NT2/D1 (cell line): Measurements from ENCODE around the gene BAZ2B.

ENCODE experiments used
- SUZ12 ChIP-seq: IDR thresholded peaks from 2 replicates; pipeline ENCODE4 v1.6.1; 2011; ENCODE audit not compliant: insufficient read length, insufficient read depth; ENCODE audit errors: extremely low read depth
- ZNF274 ChIP-seq: IDR thresholded peaks from 2 replicates; pipeline ENCODE4 v1.6.1; 2011; ENCODE audit warnings: mild to moderate bottlenecking, low read depth, low read length

GRCh38 chr2:159571540-159572260 is 44.6 kb downstream of the BAZ2B start:
- TF ChIP-seq SUZ12 (no peak), ZNF274 (no peak)
